Measurements from ENCODE around the gene PAPLN.

DNA sequence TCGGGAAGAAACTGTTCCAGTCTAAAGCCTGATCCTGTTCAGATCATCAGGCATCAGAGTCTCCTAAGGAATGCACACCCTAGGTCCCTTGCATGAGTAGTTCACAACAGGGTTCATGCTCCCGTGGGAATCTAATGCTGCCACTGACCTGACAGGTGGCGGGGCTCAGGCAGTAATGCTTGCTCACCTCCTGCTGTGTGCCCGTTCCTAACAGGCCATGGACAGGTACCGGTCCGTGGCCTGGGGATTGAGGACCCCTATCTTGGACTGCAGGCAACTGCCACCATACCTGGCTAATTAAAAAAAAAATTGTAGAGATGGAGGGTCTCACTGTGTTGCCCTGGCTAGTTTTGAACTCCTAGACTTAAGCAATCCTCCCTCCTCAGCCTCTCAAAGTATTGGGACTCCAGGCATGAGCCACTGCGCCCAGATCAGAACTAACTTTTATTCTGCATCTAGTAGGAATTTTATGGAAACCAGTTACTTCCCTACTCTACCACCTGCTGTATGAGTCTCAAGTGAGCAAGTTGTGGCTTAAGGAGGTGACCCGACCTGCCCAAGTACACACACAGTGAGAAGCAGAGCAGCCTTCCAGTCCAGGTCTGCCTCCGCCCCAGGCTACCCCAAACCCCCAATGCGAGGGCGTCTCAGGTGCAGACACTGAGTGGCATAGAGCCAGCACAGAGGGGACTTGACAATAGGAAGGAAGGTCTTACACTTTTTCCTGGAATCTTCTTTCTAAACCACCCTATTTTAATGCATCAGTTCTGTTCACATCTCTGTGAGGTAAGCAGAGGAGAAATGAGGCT lies 2.5 kb upstream of the PAPLN start:
- TF ChIP-seq, protein P1, sequence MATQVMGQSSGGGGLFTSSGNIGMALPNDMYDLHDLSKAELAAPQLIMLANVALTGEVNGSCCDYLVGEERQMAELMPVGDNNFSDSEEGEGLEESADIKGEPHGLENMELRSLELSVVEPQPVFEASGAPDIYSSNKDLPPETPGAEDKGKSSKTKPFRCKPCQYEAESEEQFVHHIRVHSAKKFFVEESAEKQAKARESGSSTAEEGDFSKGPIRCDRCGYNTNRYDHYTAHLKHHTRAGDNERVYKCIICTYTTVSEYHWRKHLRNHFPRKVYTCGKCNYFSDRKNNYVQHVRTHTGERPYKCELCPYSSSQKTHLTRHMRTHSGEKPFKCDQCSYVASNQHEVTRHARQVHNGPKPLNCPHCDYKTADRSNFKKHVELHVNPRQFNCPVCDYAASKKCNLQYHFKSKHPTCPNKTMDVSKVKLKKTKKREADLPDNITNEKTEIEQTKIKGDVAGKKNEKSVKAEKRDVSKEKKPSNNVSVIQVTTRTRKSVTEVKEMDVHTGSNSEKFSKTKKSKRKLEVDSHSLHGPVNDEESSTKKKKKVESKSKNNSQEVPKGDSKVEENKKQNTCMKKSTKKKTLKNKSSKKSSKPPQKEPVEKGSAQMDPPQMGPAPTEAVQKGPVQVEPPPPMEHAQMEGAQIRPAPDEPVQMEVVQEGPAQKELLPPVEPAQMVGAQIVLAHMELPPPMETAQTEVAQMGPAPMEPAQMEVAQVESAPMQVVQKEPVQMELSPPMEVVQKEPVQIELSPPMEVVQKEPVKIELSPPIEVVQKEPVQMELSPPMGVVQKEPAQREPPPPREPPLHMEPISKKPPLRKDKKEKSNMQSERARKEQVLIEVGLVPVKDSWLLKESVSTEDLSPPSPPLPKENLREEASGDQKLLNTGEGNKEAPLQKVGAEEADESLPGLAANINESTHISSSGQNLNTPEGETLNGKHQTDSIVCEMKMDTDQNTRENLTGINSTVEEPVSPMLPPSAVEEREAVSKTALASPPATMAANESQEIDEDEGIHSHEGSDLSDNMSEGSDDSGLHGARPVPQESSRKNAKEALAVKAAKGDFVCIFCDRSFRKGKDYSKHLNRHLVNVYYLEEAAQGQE (IDR thresholded peaks at IDR 0.05; ENCODE audit: insufficient read depth in 1 of 2, low read depth in 2 of 2, low read length in 1 of 2): no peak
- TF ChIP-seq, protein P2, sequence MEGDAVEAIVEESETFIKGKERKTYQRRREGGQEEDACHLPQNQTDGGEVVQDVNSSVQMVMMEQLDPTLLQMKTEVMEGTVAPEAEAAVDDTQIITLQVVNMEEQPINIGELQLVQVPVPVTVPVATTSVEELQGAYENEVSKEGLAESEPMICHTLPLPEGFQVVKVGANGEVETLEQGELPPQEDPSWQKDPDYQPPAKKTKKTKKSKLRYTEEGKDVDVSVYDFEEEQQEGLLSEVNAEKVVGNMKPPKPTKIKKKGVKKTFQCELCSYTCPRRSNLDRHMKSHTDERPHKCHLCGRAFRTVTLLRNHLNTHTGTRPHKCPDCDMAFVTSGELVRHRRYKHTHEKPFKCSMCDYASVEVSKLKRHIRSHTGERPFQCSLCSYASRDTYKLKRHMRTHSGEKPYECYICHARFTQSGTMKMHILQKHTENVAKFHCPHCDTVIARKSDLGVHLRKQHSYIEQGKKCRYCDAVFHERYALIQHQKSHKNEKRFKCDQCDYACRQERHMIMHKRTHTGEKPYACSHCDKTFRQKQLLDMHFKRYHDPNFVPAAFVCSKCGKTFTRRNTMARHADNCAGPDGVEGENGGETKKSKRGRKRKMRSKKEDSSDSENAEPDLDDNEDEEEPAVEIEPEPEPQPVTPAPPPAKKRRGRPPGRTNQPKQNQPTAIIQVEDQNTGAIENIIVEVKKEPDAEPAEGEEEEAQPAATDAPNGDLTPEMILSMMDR (IDR thresholded peaks at IDR 0.05): no peak
- no peak for TF ChIP-seq POLR2AphosphoS5 (IDR thresholded peaks at IDR 0.05; ENCODE audit: low read depth, low read length)
